Heart right ventricle (tissue), 16 donors: ENCODE measurements around the gene GSK3A. TPM values are rescaled to one million over a fixed set of nuclear protein-coding genes. Genes with fewer than 3 reads are reported as not detected.

Experiments
- ATAC-seq, 8 donors: fragments of 200-7000 bp; cut with Tn5 transposase; one replicate each; pipeline ENCODE4 v1.9.1; 2020; ENCODE audit warnings: mild to moderate bottlenecking in 8 of 8, moderate library complexity in 8 of 8, moderate number of reproducible peaks in 1 of 8
- DNase-seq, 2 donors: peaks; one replicate each; pipeline ENCODE4 v3.0.0-alpha.2; 2020
- H3K27ac ChIP-seq, 10 donors: fragments of 200-600 bp; sonication (generic) in 2 of 10; one replicate each; pipeline versions ENCODE4 v1.5.0 to v1.8.0; 2020 to 2022; ENCODE audit warnings: mild to moderate bottlenecking in 3 of 10
- H3K27me3 ChIP-seq, 7 donors: fragments of 200-600 bp; one replicate each; pipeline ENCODE4 v1.8.0; 2021 to 2022; ENCODE audit warnings: mild to moderate bottlenecking in 2 of 7
- H3K36me3 ChIP-seq, 9 donors: fragments of 200-600 bp; sonication (generic) in 1 of 9; one replicate each; pipeline versions ENCODE4 v1.5.0 to v1.8.0; 2020 to 2022; ENCODE audit warnings: mild to moderate bottlenecking in 2 of 9
- H3K4me1 ChIP-seq, 9 donors: fragments of 200-600 bp; sonication (generic) in 1 of 9; one replicate each; pipeline versions ENCODE4 v1.5.0 to v1.8.0; 2020 to 2022; ENCODE audit warnings: mild to moderate bottlenecking in 4 of 9
- H3K4me3 ChIP-seq, 10 donors: fragments of 200-600 bp; sonication (generic) in 2 of 10; one replicate each; pipeline versions ENCODE4 v1.5.0 to v1.8.0; 2020 to 2022; ENCODE audit warnings: mild to moderate bottlenecking in 7 of 10, moderate library complexity in 2 of 10
- H3K9me3 ChIP-seq, 11 donors: fragments of 200-600 bp in 10 of 11; sonication (generic) in 2 of 11; one replicate each; pipeline versions ENCODE4 v1.5.0 to v1.8.0; 2013 to 2022; ENCODE audit warnings: mild to moderate bottlenecking in 2 of 11, control low read depth in 1 of 11, moderate library complexity in 1 of 11
- CTCF ChIP-seq, 9 donors: fragments of 200-600 bp; sonication (generic) in 2 of 9; IDR thresholded peaks; one replicate each; pipeline versions ENCODE4 v1.5.0 to v1.8.0; 2021 to 2022; ENCODE audit warnings: antibody characterized with exemption in 9 of 9, mild to moderate bottlenecking in 5 of 9, moderate library complexity in 1 of 9
- WGBS, 2 donors: extraction: QIAGEN DNeasy Blood & Tissue Kit; methylation state at CpG; one replicate each; pipeline ENCODE4 v1.1.7; 2013; ENCODE audit warnings: inconsistent platforms in 1 of 2; 5-methylcytosine and 5-hydroxymethylcytosine counted together
- intact Hi-C, 10 donors: fragments of 100-400 bp; cut with DNase I; formaldehyde crosslinking; loops; one replicate each; pipeline versions ENCODE4 v1.11.1 to v1.14.2; 2022
- polyA plus RNA-seq, 2 donors: library from polyadenylated mRNA; stranded (reverse); fragments of 200-250 nt; gene quantifications; one replicate each; pipeline ENCODE4 v1.2.3, GENCODE V29; 2013
- total RNA-seq, 10 donors: library from RNA; stranded (reverse); fragmentation: NEBNext Ultra II Directional in 3 of 10; extraction: Animal tissue kit (Norgen Biotek cat#: 25700) in 3 of 10; gene quantifications; one replicate each; pipeline versions ENCODE4 v1.2.1 to v1.2.4, GENCODE V29; 2021 to 2023
- donor health status: Arrhythmogenic right ventricular cardiomyopathy.
- donor health status: ischemic (EF 13 %, LVEDD 7.1; RV severe dilation, severe dysfunction).
- donor health status: healthy with polysubstance abuse.
- donor health status: DM: no; HTN: yes; CAD: no.
- donor health status: DM: no; HTN: no; CAD: no.
- donor health status: ischemic (EF 25% LVEDD 6.9; RV normal size, moderate dysfunction).
- donor health status: ischemic (EF 25% LVEDD 5.7; RV mildly dilated, moderate dysfunction).
- donor health status: healthy.
- donor health status: DM: yes; HTN: yes; CAD: no.
- donor health status: Ischemic cardiomyopathy.
- donor health status: ischemic (EF 35%, LVEDD 5.7; RV mildly dilated, moderate dysfunction).
- donor health status: nonischemic (EF 11% LVEDD 7.7; RV severe dilation, severe dysfunction).
- donor health status: DM: yes; HTN: yes; CAD: no.
- donor health status: PGD.
- donor health status: ischemic (EF 29% LVEDD 5.4; RV normal size, mild dysfunction).
- donor health status: nonischemic (EF 23%, LVEDD 6.1; RV moderate dilation, normal function).

Gene GSK3A
- total and polyA plus RNA-seq, 12 donors: 31.2 to 51.0 (median 36.4) TPM

- intact Hi-C loops: no loop called here
- 8 to 11% methylated on average over 18 to 19 of the region's 19 CpGs for WGBS, 2 donors
These were observed 8.5 kb upstream of the GSK3A start for GRCh38 chr19:42250666-42251531.

GRCh38 chr19:42250183-42250665 is 7.8 kb upstream of the GSK3A start:
- 33 to 34% methylated on average over 15 of the region's 15 CpGs for WGBS, 2 donors

More at GRCh38 chr19:42250666-42251531, 8.5 kb upstream of the GSK3A start:
- ATAC-seq (no peak), DNase-seq (peak in 1 of 2 donors; percentile 55)
- no peaks in the 10 kb centered on the region for H3K27me3 ChIP-seq
- peaks cover 39 to 78% (median 66%) of the 10 kb centered on the region in 9 donors for H3K4me1 ChIP-seq
- no peak for TF ChIP-seq CTCF (IDR thresholded peaks at IDR 0.05)
- H3K9me3 ChIP-seq: no peaks in the 10 kb centered on the region
- peaks cover 0 to 37% (median 7%) of the 10 kb centered on the region in 9 donors for H3K36me3 ChIP-seq
- peak overlapping the region in 8 of 10 donors; percentile 19 to 100 (median 84) for H3K4me3 ChIP-seq
- peak overlapping the region; percentile 62 to 100 (median 98) for H3K27ac ChIP-seq

GRCh38 chr19:42249769-42250168 is 7.4 kb upstream of the GSK3A start:
- H3K27me3 ChIP-seq: no peaks in the 10 kb centered on the region
- ATAC-seq (no peak), DNase-seq (no peak)
- intact Hi-C loops: loop anchor here in 6 of 10 donors (5.0 to 10.0 kb wide), 4 partner anchors 33 to 185 kb away; no protein-coding TSS in a partner anchor
- H3K4me1 ChIP-seq: peaks cover 42 to 84% (median 74%) of the 10 kb centered on the region in 9 donors
- peaks cover 0 to 37% (median 7%) of the 10 kb centered on the region in 9 donors for H3K36me3 ChIP-seq
- peak overlapping the region in 2 of 10 donors; percentile 27 to 100 for H3K4me3 ChIP-seq
- no peak for TF ChIP-seq CTCF (IDR thresholded peaks at IDR 0.05)
- no peaks in the 10 kb centered on the region for H3K9me3 ChIP-seq
- H3K27ac ChIP-seq: peak overlapping the region; percentile 62 to 100 (median 98)
- 66 to 72% methylated on average over 6 of the region's 6 CpGs for WGBS, 2 donors

More at GRCh38 chr19:42250183-42250665, 7.8 kb upstream of the GSK3A start:
- peak overlapping the region in 6 of 10 donors; percentile 19 to 100 (median 66) for H3K4me3 ChIP-seq
- intact Hi-C loops: no loop called here
- no peaks in the 10 kb centered on the region for H3K9me3 ChIP-seq
- DNase-seq (peak; percentile 27 to 50), ATAC-seq (no peak)
- peak overlapping the region; percentile 62 to 100 (median 98) for H3K27ac ChIP-seq
- no peaks in the 10 kb centered on the region for H3K27me3 ChIP-seq
- peaks cover 42 to 79% (median 69%) of the 10 kb centered on the region in 9 donors for H3K4me1 ChIP-seq
- peaks cover 0 to 37% (median 7%) of the 10 kb centered on the region in 9 donors for H3K36me3 ChIP-seq
- TF ChIP-seq CTCF (IDR thresholded peaks at IDR 0.05): no peak

- H3K4me1 ChIP-seq: peaks cover 42 to 85% (median 74%) of the 10 kb centered on the region in 9 donors
- H3K9me3 ChIP-seq: no peaks in the 10 kb centered on the region
- WGBS, 2 donors: 80 to 82% methylated on average over 36 of the region's 36 CpGs
- intact Hi-C loops: loop anchor here in 6 of 10 donors (5.0 to 10.0 kb wide), 4 partner anchors 33 to 186 kb away; no protein-coding TSS in a partner anchor
- no peaks in the 10 kb centered on the region for H3K27me3 ChIP-seq
- peak overlapping the region in 8 of 10 donors; percentile 68 to 100 (median 98) for H3K27ac ChIP-seq
- peaks cover 0 to 37% (median 7%) of the 10 kb centered on the region in 9 donors for H3K36me3 ChIP-seq
- no peak for TF ChIP-seq CTCF (IDR thresholded peaks at IDR 0.05)
- no peak overlapping the region for H3K4me3 ChIP-seq
- DNase-seq (no peak), ATAC-seq (no peak)
These were observed 6.8 kb upstream of the GSK3A start for GRCh38 chr19:42249149-42249750.
